ENCODE data around the gene ADIPOR2. TPM values are rescaled to one million over a fixed set of nuclear protein-coding genes. Genes with fewer than 3 reads are reported as not detected.
"Not testable (repeated sequence)": the region's sequence is repeated elsewhere in the genome, so short reads cannot be mapped to it uniquely, and the experiment has no call there.

The ADIPOR2 gene
- total RNA-seq, 1 donor from 2014 or later = 43.5 TPM

- H3K4me1 Mint-ChIP-seq (ENCODE audit: unreplicated experiment) = peaks cover 14% of the 10 kb centered on the region
- no peaks in the 10 kb centered on the region for H3K27me3 Mint-ChIP-seq (ENCODE audit: unreplicated experiment)
- TF ChIP-seq CTCF (IDR thresholded peaks at IDR 0.05) = no peak
- no peaks in the 10 kb centered on the region for H3K9me3 Mint-ChIP-seq (ENCODE audit: unreplicated experiment)
- no peak overlapping the region for H3K27ac Mint-ChIP-seq (ENCODE audit: unreplicated experiment)
- no peaks in the 10 kb centered on the region for H3K36me3 Mint-ChIP-seq (ENCODE audit: unreplicated experiment)
- no peak for DNase-seq (ENCODE audit: extremely low spot score, unreplicated experiment)
- H3K4me3 Mint-ChIP-seq (ENCODE audit: unreplicated experiment) = no peak overlapping the region
Observed at GRCh38 chr12:1705774-1706631, 15.1 kb downstream of the ADIPOR2 start.

GRCh38 chr12:1706632-1706980, 15.7 kb downstream of the ADIPOR2 start:
- Mint-ChIP-seq H3K4me1 (ENCODE audit: unreplicated experiment) (peaks cover 14% of the 10 kb centered on the region), H3K36me3 (ENCODE audit: unreplicated experiment) (no peaks in the 10 kb centered on the region), H3K27me3 (ENCODE audit: unreplicated experiment) (no peaks in the 10 kb centered on the region), H3K4me3 (ENCODE audit: unreplicated experiment) (no peak overlapping the region), H3K27ac (ENCODE audit: unreplicated experiment) (no peak overlapping the region), H3K9me3 (ENCODE audit: unreplicated experiment) (no peaks in the 10 kb centered on the region)
- no peak for TF ChIP-seq CTCF (IDR thresholded peaks at IDR 0.05)
- no peak for DNase-seq (ENCODE audit: extremely low spot score, unreplicated experiment)

- H3K36me3 Mint-ChIP-seq (ENCODE audit: unreplicated experiment) = no peaks in the 10 kb centered on the region
- no peaks in the 10 kb centered on the region for H3K27me3 Mint-ChIP-seq (ENCODE audit: unreplicated experiment)
- no peak overlapping the region for H3K27ac Mint-ChIP-seq (ENCODE audit: unreplicated experiment)
- H3K4me1 Mint-ChIP-seq (ENCODE audit: unreplicated experiment) = peaks cover 14% of the 10 kb centered on the region
- DNase-seq (ENCODE audit: extremely low spot score, unreplicated experiment) = no peak
- no peak for TF ChIP-seq CTCF (IDR thresholded peaks at IDR 0.05)
- no peaks in the 10 kb centered on the region for H3K9me3 Mint-ChIP-seq (ENCODE audit: unreplicated experiment)
- H3K4me3 Mint-ChIP-seq (ENCODE audit: unreplicated experiment) = no peak overlapping the region
Observed at GRCh38 chr12:1707051-1707450, 16.2 kb downstream of the ADIPOR2 start.

GRCh38 chr12:1709968-1710367, 19.1 kb downstream of the ADIPOR2 start:
- H3K27me3 Mint-ChIP-seq (ENCODE audit: unreplicated experiment); H3K9me3 Mint-ChIP-seq (ENCODE audit: unreplicated experiment); H3K27ac Mint-ChIP-seq (ENCODE audit: unreplicated experiment); H3K4me3 Mint-ChIP-seq (ENCODE audit: unreplicated experiment); DNase-seq (ENCODE audit: extremely low spot score, unreplicated experiment); H3K36me3 Mint-ChIP-seq (ENCODE audit: unreplicated experiment): not testable (repeated sequence)
- H3K4me1 Mint-ChIP-seq (ENCODE audit: unreplicated experiment) = peaks cover 11% of the 10 kb centered on the region

- Mint-ChIP-seq H3K4me1 (ENCODE audit: unreplicated experiment) (peaks cover 11% of the 10 kb centered on the region), H3K36me3 (ENCODE audit: unreplicated experiment) (peaks cover 11% of the 10 kb centered on the region)
- H3K4me3 Mint-ChIP-seq (ENCODE audit: unreplicated experiment); H3K27ac Mint-ChIP-seq (ENCODE audit: unreplicated experiment); H3K27me3 Mint-ChIP-seq (ENCODE audit: unreplicated experiment); DNase-seq (ENCODE audit: extremely low spot score, unreplicated experiment); H3K9me3 Mint-ChIP-seq (ENCODE audit: unreplicated experiment): not testable (repeated sequence)
Observed at GRCh38 chr12:1710870-1711269, 20.0 kb downstream of the ADIPOR2 start.

- Mint-ChIP-seq H3K4me1 (ENCODE audit: unreplicated experiment) (peaks cover 14% of the 10 kb centered on the region), H3K36me3 (ENCODE audit: unreplicated experiment) (peaks cover 11% of the 10 kb centered on the region)
- not testable (repeated sequence) for H3K9me3 Mint-ChIP-seq (ENCODE audit: unreplicated experiment); H3K27me3 Mint-ChIP-seq (ENCODE audit: unreplicated experiment); DNase-seq (ENCODE audit: extremely low spot score, unreplicated experiment); H3K27ac Mint-ChIP-seq (ENCODE audit: unreplicated experiment); H3K4me3 Mint-ChIP-seq (ENCODE audit: unreplicated experiment)
Observed at GRCh38 chr12:1711536-1712211, 20.8 kb downstream of the ADIPOR2 start.

- Mint-ChIP-seq H3K4me1 (ENCODE audit: unreplicated experiment) (peaks cover 17% of the 10 kb centered on the region), H3K36me3 (ENCODE audit: unreplicated experiment) (peaks cover 11% of the 10 kb centered on the region)
- H3K4me3 Mint-ChIP-seq (ENCODE audit: unreplicated experiment); H3K27ac Mint-ChIP-seq (ENCODE audit: unreplicated experiment); H3K9me3 Mint-ChIP-seq (ENCODE audit: unreplicated experiment); H3K27me3 Mint-ChIP-seq (ENCODE audit: unreplicated experiment); DNase-seq (ENCODE audit: extremely low spot score, unreplicated experiment): not testable (repeated sequence)
Observed at GRCh38 chr12:1712305-1712704, 21.4 kb downstream of the ADIPOR2 start.

GRCh38 chr12:1712852-1713251, 22.0 kb downstream of the ADIPOR2 start:
- not testable (repeated sequence) for H3K27ac Mint-ChIP-seq (ENCODE audit: unreplicated experiment); H3K9me3 Mint-ChIP-seq (ENCODE audit: unreplicated experiment); DNase-seq (ENCODE audit: extremely low spot score, unreplicated experiment); H3K4me3 Mint-ChIP-seq (ENCODE audit: unreplicated experiment); H3K27me3 Mint-ChIP-seq (ENCODE audit: unreplicated experiment)
- H3K4me1 Mint-ChIP-seq (ENCODE audit: unreplicated experiment) = peaks cover 15% of the 10 kb centered on the region
- peaks cover 11% of the 10 kb centered on the region for H3K36me3 Mint-ChIP-seq (ENCODE audit: unreplicated experiment)

GRCh38 chr12:1713783-1714348, 23.0 kb downstream of the ADIPOR2 start:
- H3K4me3 Mint-ChIP-seq (ENCODE audit: unreplicated experiment); H3K27ac Mint-ChIP-seq (ENCODE audit: unreplicated experiment); DNase-seq (ENCODE audit: extremely low spot score, unreplicated experiment); H3K9me3 Mint-ChIP-seq (ENCODE audit: unreplicated experiment); H3K27me3 Mint-ChIP-seq (ENCODE audit: unreplicated experiment): not testable (repeated sequence)
- H3K36me3 Mint-ChIP-seq (ENCODE audit: unreplicated experiment) = peaks cover 11% of the 10 kb centered on the region
- H3K4me1 Mint-ChIP-seq (ENCODE audit: unreplicated experiment) = peaks cover 15% of the 10 kb centered on the region

All from osteocyte (in vitro differentiated cells).